Measurements from ENCODE around the gene NXPH1. TPM values are rescaled to one million over a fixed set of nuclear protein-coding genes. Genes with fewer than 3 reads are reported as not detected.

The NXPH1 gene
- total RNA-seq, 2 experiments from 2014 or later = not detected

DNA sequence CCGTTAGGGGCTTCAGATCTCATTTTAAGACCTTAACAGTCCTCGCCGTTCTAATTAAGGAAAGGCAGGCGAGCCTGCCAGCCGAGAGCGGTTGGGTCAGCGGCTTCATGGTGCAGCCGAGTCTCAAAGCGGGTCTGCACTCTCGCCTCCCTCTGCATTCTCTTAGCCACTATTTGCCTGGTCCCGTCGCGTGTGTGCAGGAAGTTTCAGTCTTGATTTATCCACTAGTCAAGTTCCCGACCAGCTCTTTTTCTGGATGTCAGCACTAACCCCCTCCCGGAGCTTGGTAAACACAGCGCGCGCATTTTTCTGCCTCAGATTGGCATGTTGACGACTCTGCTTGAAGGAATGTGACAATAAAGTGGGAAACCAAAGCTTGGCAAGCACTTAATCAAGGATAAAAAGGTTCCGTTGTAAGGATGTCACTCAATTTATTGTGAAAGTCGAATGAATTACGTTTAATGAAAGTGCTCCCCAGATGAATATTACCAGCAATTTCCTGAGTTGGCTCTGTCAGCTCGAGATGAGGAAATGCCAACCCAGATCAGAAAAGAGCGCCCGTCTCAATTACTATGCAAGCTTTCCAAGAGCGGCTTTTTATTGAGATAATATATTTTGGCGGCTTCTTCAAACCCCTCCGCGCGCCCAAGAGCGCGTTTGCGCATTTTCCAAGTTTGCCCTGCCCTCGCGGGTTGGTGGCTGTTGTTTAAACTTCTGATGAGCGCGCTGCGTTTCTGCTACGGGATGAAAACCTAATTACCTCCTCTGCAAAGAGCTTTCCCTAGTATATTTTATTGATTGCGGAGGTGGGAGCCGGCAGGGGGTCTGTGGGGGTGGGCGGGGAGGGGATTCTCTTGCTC is 7.9 kb downstream of the NXPH1 start:
- Mint-ChIP-seq H3K27me3 (peaks cover 72% of the 10 kb centered on the region), H3K36me3 (peaks cover 12% of the 10 kb centered on the region), H3K4me1 (ENCODE audit: low read depth) (peaks cover 13% of the 10 kb centered on the region), H3K4me3 (no peak overlapping the region), H3K9me3 (peaks cover 5% of the 10 kb centered on the region), H3K27ac (no peak overlapping the region)
- intact Hi-C loops (cut with micrococcal nuclease) = no loop called here
- ChIA-PET POLR2A (no interaction called here), CTCF (no interaction called here)
- no peak for DNase-seq

DNA sequence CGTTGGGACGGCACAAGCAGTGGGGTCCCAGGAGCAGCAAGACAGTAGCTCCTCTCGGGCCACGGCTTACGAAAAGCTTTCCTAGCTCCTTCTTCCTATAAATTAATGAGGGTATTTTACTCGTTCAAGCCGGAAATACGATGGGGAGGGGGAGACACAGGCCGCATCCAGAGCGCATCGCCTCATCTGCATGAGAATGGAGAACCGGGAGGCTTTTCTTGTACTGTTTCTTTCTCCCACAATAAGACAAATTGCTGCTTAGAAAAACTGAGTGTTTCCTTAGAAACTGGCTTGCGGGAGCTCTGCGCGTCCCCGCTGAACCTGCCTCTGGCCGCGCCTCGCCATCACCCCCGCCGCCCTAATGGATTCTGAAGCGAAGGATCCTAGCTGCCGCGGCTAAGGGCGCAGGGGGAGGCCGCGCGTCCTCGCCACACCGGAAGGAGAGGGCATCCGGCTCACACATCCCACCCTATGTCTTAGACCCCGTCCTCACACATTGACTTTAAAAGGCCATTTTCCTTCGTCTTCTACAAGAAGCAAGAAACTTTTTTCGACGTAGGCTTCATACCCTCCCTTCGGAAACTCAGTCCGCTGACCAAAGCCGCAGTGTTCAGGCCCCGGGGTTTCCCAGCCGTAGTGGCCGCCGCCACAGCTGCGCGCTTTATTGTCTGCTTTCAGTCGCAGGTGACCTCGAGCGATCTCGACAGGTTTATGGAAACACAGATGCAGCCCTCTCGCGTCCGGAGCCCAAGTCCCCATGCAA is 8.8 kb downstream of the NXPH1 start:
- Mint-ChIP-seq H3K27ac (no peak overlapping the region), H3K27me3 (peaks cover 64% of the 10 kb centered on the region), H3K4me1 (ENCODE audit: low read depth) (peaks cover 5% of the 10 kb centered on the region), H3K4me3 (no peak overlapping the region), H3K9me3 (peaks cover 5% of the 10 kb centered on the region), H3K36me3 (peaks cover 12% of the 10 kb centered on the region)
- intact Hi-C loops (cut with micrococcal nuclease) = loop anchor here (1.0 kb wide), 1 partner anchor 9 kb away; the partner anchor contains the start of gene NXPH1
- no peak for DNase-seq
- ChIA-PET POLR2A (no interaction called here), CTCF (no interaction called here)

DNA sequence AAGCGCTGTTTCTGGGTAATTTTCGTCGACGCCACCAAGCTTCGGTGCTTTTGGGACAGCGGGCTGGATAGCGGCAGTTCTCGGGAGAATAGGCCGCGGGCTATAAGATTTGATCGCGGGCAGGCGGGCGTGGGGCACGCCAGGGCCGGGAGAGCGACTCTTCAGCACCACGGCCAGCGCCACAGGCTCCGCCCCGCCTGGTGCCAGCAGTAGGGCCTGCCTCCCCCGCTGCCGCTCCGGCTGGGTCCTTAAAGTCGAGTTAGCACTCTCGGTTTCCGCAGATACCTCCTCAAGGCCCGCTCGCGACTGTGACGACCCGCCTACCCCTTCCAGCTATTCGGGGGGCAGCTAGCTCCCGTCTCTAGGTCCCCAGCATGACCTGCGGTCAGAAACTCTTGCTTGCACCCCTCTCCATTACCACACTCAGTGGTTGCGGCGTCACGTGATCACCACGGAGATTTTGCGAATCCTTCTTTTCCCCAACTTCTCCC is 9.4 kb downstream of the NXPH1 start:
- ChIA-PET CTCF (no interaction called here), POLR2A (no interaction called here)
- Mint-ChIP-seq H3K4me3 (no peak overlapping the region), H3K4me1 (ENCODE audit: low read depth) (peaks cover 5% of the 10 kb centered on the region), H3K27ac (no peak overlapping the region), H3K36me3 (peaks cover 12% of the 10 kb centered on the region), H3K27me3 (peaks cover 59% of the 10 kb centered on the region), H3K9me3 (peaks cover 5% of the 10 kb centered on the region)
- DNase-seq = peak; percentile 68
- intact Hi-C loops (cut with micrococcal nuclease) = loop anchor here (1.0 kb wide), 1 partner anchor 10 kb away; the partner anchor contains the start of gene NXPH1

DNA sequence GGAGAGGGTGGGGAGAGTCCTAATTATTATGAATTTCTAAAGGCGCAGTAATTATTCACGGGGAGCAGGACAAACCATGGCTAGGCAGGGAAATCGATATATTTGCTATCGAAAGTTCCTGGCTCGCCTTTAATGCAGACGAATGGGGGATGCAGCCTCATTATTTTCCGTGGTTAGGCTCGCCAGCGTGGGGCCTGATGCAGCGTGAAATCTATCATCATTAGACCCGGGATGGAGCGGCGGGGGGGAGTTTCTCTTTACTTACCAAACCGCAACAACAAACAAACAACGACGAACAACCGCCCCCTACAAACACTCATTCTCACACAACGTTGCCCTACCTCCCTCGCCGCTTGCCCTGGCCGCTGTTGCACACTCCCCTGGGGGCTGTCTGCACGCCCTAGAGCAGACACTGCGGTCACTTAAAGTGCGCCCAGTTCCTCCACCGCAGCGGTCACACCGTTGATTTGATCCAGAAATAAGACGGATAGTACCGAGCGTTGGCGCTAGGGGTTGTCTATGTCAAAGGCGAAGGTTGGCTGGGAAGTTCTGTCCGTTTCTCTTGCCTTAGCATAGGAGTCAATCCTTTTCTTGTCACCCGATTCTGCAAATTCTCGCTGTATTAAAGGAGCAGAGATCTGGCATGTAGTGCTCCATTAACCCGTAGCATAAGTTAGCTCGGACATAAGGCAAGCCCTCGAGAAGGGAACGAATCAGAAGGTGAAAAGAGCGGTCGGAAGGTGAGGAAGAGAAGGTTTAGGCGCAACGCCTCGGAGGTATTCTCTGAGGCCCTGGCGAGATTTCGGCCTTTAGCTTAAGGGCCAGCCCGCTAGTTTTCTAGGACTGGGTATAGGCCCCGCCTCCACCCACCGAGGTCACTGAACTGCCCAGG is 10.4 kb downstream of the NXPH1 start:
- peaks cover 12% of the 10 kb centered on the region for H3K36me3 Mint-ChIP-seq
- peaks cover 5% of the 10 kb centered on the region for H3K9me3 Mint-ChIP-seq
- ChIA-PET POLR2A (no interaction called here), CTCF (interaction anchor here (1.3 kb wide), 1 partner anchor 23 kb away, joined by 3 read pairs; no protein-coding TSS in a partner anchor)
- peaks cover 54% of the 10 kb centered on the region for H3K27me3 Mint-ChIP-seq
- no peak overlapping the region for H3K27ac Mint-ChIP-seq
- no peak overlapping the region for H3K4me3 Mint-ChIP-seq
- DNase-seq = no peak
- intact Hi-C loops (cut with micrococcal nuclease) = no loop called here
- peaks cover 5% of the 10 kb centered on the region for H3K4me1 Mint-ChIP-seq (ENCODE audit: low read depth)

DNA sequence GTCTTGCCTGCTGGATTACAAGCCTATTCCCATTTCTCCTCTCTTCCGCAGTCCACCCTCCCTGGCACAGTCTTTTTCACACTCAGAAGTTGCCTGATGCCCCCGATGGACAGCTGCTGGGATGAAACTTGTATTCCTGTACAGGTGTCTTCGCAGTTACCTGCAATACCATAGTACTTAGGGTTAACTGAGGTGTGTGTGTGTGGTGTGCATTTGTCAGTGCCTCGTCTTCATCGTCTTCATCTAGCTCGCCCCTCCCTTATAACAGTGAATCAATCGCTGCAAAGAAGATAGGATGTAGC is 11.0 kb downstream of the NXPH1 start:
- Mint-ChIP-seq H3K27me3 (peaks cover 50% of the 10 kb centered on the region), H3K4me3 (no peak overlapping the region), H3K9me3 (peaks cover 5% of the 10 kb centered on the region), H3K36me3 (peaks cover 12% of the 10 kb centered on the region), H3K27ac (no peak overlapping the region), H3K4me1 (ENCODE audit: low read depth) (peaks cover 5% of the 10 kb centered on the region)
- intact Hi-C loops (cut with micrococcal nuclease) = no loop called here
- DNase-seq = no peak
- ChIA-PET POLR2A (no interaction called here), CTCF (interaction anchor here (1.3 kb wide), 2 partner anchors 24 to 38 kb away, joined by 3 to 4 read pairs; no protein-coding TSS in a partner anchor)

DNA sequence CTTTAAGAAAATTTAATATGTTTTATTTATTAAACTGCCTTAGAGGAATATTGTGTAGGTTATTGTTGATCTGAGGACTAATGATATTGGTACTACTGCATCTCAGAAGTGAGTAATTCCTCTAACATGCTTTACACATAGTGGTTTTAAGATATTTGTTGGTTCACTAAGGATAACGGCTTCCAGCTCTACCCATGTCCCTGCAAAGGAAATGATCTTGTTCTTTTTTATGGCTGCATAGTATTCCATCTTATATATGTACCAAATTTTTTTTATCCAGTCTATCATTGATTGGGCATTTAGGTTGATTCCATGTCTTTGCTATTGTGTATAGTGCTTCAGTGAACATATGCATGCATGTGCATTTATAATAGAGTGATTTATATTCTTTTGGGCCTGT is 20.1 kb downstream of the NXPH1 start:
- Mint-ChIP-seq H3K27me3 (peaks cover 3% of the 10 kb centered on the region), H3K4me1 (ENCODE audit: low read depth) (no peaks in the 10 kb centered on the region), H3K36me3 (no peaks in the 10 kb centered on the region), H3K4me3 (no peak overlapping the region), H3K9me3 (peaks cover 3% of the 10 kb centered on the region), H3K27ac (no peak overlapping the region)
- ChIA-PET CTCF (no interaction called here), POLR2A (no interaction called here)
- intact Hi-C loops (cut with micrococcal nuclease) = no loop called here
- DNase-seq = no peak

DNA sequence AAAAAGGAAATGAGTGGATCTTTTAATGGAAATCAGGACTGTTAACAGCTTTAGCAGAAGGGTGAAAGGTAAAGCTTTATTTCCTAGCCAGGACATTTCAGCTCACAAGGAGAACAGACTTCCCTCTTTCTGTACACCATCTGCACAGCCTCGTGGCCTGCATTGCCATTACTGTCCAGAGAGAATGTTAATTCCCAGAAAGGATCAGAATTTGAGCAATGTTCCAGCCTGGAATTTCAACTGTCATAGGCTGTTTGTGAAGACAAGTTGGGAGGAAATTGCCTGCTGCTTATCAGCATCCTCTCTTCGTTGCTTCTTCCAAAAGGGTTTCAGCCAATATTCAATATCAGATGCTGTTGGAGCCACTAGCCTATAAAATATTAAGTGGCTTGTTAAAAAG is 22.0 kb downstream of the NXPH1 start:
- Mint-ChIP-seq H3K4me3 (no peak overlapping the region), H3K27me3 (peaks cover 3% of the 10 kb centered on the region), H3K36me3 (no peaks in the 10 kb centered on the region), H3K27ac (no peak overlapping the region), H3K4me1 (ENCODE audit: low read depth) (no peaks in the 10 kb centered on the region), H3K9me3 (peaks cover 3% of the 10 kb centered on the region)
- POLR2A ChIA-PET = no interaction called here
- CTCF ChIA-PET = no interaction called here
- DNase-seq = no peak
- intact Hi-C loops (cut with micrococcal nuclease) = no loop called here

DNA sequence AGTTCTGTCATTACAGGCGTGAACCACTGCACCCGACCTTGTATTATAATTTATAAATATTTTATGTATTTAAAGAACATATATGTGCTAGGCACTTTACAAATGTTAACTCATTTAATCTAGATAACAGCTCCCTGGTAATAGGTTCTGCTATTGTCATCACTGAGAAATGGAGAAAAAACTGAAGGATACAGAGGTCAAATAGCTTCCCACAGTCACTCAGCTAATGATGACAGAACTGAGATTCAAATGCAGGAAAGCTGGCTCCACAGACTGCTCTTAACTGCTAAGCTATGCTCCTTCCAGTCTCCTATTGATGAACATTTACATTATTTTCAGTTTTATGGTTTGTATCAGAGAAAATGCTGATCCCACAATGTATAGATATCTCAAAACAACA is 28.9 kb downstream of the NXPH1 start:
- no peaks in the 10 kb centered on the region for H3K4me1 Mint-ChIP-seq (ENCODE audit: low read depth)
- H3K27ac Mint-ChIP-seq = no peak overlapping the region
- H3K27me3 Mint-ChIP-seq = no peaks in the 10 kb centered on the region
- H3K4me3 Mint-ChIP-seq = no peak overlapping the region
- POLR2A ChIA-PET = no interaction called here
- CTCF ChIA-PET = no interaction called here
- no peaks in the 10 kb centered on the region for H3K9me3 Mint-ChIP-seq
- H3K36me3 Mint-ChIP-seq = no peaks in the 10 kb centered on the region
- intact Hi-C loops (cut with micrococcal nuclease) = no loop called here
- no peak for DNase-seq

DNA sequence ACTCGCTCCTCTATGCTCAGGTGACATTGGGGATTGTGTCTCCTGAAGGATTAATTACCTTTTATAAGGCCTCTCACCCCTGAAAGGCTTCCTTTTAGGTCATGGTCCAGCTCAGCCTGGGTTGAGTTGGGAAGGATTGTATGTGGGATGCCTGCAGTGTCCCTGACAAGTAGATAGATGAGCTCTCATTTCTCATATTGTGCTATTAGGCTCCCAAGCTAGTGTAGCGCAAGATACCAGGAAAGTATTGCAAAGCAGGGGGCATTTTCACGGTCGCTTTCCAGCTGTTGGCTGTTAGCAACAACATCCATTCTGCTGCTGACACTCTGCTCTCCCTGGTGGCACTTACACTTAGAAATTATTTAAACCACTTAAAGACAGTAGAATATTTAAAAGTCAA is 31.9 kb downstream of the NXPH1 start:
- CTCF ChIA-PET = no interaction called here
- Mint-ChIP-seq H3K9me3 (no peaks in the 10 kb centered on the region), H3K4me3 (no peak overlapping the region), H3K27ac (no peak overlapping the region), H3K27me3 (no peaks in the 10 kb centered on the region), H3K36me3 (no peaks in the 10 kb centered on the region), H3K4me1 (ENCODE audit: low read depth) (no peaks in the 10 kb centered on the region)
- no peak for DNase-seq
- intact Hi-C loops (cut with micrococcal nuclease) = no loop called here
- POLR2A ChIA-PET = no interaction called here

DNA sequence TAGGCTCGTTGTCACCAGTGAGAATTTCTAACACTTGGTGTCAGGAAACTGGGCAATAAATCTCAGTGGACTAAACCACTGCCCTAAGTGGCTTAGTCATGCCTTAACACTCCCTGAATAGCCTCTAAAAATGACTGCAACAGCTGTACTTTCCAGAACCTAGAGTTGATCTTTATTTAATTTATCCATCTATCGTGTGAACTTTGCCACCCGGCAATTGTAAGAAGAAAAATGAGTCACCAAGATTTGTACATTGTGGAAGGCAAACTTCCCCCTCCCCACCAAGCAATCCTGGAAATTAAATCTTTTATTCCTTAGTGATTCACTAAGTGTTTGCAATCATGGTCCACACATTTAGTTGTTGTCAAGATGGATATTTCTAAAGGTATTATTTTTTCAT is 47.1 kb downstream of the NXPH1 start:
- intact Hi-C loops (cut with micrococcal nuclease) = no loop called here
- Mint-ChIP-seq H3K9me3 (peaks cover 5% of the 10 kb centered on the region), H3K4me3 (no peak overlapping the region), H3K27ac (no peak overlapping the region), H3K4me1 (ENCODE audit: low read depth) (no peaks in the 10 kb centered on the region), H3K27me3 (peaks cover 2% of the 10 kb centered on the region), H3K36me3 (no peaks in the 10 kb centered on the region)
- ChIA-PET CTCF (no interaction called here), POLR2A (no interaction called here)
- DNase-seq = no peak

DNA sequence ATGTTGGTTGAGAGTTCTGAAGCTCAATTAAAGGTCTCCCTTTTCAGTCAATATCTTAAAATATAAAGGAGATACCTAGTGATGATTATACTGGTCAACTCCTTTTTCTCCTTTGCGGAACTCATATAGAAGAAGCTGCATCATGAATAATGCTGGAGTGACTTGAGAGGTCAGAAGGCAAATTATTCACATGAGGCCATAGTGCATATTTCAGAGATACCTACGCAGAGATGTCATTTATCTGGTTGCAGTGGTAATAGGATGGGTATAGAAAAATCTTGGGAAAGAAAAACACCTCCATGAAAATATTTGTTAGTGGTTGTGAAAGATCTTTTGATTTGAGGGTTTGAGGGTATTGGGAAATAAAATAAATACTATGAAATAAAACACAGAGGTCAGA is 47.7 kb downstream of the NXPH1 start:
- ChIA-PET POLR2A (no interaction called here), CTCF (no interaction called here)
- Mint-ChIP-seq H3K27ac (no peak overlapping the region), H3K9me3 (peaks cover 5% of the 10 kb centered on the region), H3K4me1 (ENCODE audit: low read depth) (no peaks in the 10 kb centered on the region), H3K4me3 (no peak overlapping the region), H3K27me3 (peaks cover 2% of the 10 kb centered on the region), H3K36me3 (no peaks in the 10 kb centered on the region)
- no peak for DNase-seq
- intact Hi-C loops (cut with micrococcal nuclease) = no loop called here
